Astrocyte (in vitro differentiated cells and primary cell): Measurements from ENCODE around the gene EPB41L3. TPM values are rescaled to one million over a fixed set of nuclear protein-coding genes. Genes with fewer than 3 reads are reported as not detected.

Source experiments
- DNase-seq: peaks from one replicate; pipeline ENCODE4 v3.0.0-alpha.2; 2010; ENCODE audit warnings: low read depth
- FAIRE-seq: peaks from 2 replicates; lab custom pipeline; 2011; peaks lifted over from hg19 to GRCh38; lab: Jason Lieb, UNC
- H2AFZ ChIP-seq: 2 replicates; pipeline ENCODE4 v1.6.0; 2012; ENCODE audit warnings: low read depth, low read length, inconsistent platforms
- H3K27ac ChIP-seq: 2 replicates; pipeline ENCODE4 v1.5.1; 2011; ENCODE audit warnings: low read depth, low read length, inconsistent platforms
- H3K27me3 ChIP-seq: 2 replicates; pipeline ENCODE4 v1.6.0; 2011; ENCODE audit warnings: low read length, inconsistent platforms; ENCODE audit not compliant: insufficient read depth
- H3K36me3 ChIP-seq: 2 replicates; pipeline ENCODE4 v1.5.1; 2011; ENCODE audit warnings: low read length, inconsistent platforms; ENCODE audit not compliant: insufficient read depth
- H3K4me1 ChIP-seq: 2 replicates; pipeline ENCODE4 v1.5.1; 2011; ENCODE audit warnings: low read length, inconsistent platforms; ENCODE audit not compliant: insufficient read depth
- H3K4me2 ChIP-seq: 2 replicates; pipeline ENCODE4 v1.6.0; 2012; ENCODE audit warnings: low read length, inconsistent platforms
- H3K4me3 ChIP-seq: 2 replicates; pipeline ENCODE4 v1.5.1; 2011; ENCODE audit warnings: low read depth, mild to moderate bottlenecking, low read length, inconsistent platforms; ENCODE audit not compliant: insufficient read depth
- H3K79me2 ChIP-seq: 2 replicates; pipeline ENCODE4 v1.6.0; 2012; ENCODE audit warnings: mild to moderate bottlenecking, low read length, inconsistent platforms; ENCODE audit not compliant: insufficient read depth
- H3K9ac ChIP-seq: 2 replicates; pipeline ENCODE4 v1.6.0; 2012; ENCODE audit warnings: mild to moderate bottlenecking, low read length, inconsistent platforms
- H3K9me3 ChIP-seq: 2 replicates; pipeline ENCODE4 v1.5.1; 2012; ENCODE audit warnings: low read depth, mild to moderate bottlenecking, low read length, inconsistent platforms; ENCODE audit not compliant: insufficient read depth
- H4K20me1 ChIP-seq: 2 replicates; pipeline ENCODE4 v1.6.0; 2012; ENCODE audit warnings: low read length, inconsistent platforms; ENCODE audit not compliant: insufficient read depth
- H3K27ac Mint-ChIP-seq: one replicate; pipeline ENCODE4 v1.8.0; 2021; ENCODE audit warnings: mild to moderate bottlenecking, mixed read lengths; ENCODE audit not compliant: unreplicated experiment
- H3K27me3 Mint-ChIP-seq: one replicate; pipeline ENCODE4 v1.8.0; 2021; ENCODE audit warnings: low read depth, mixed read lengths; ENCODE audit not compliant: unreplicated experiment
- H3K36me3 Mint-ChIP-seq: one replicate; pipeline ENCODE4 v1.8.0; 2021; ENCODE audit warnings: low read depth, mixed read lengths; ENCODE audit not compliant: unreplicated experiment
- H3K4me1 Mint-ChIP-seq: one replicate; pipeline ENCODE4 v1.8.0; 2021; ENCODE audit warnings: low read depth, mixed read lengths; ENCODE audit not compliant: unreplicated experiment
- H3K4me3 Mint-ChIP-seq: one replicate; pipeline ENCODE4 v1.8.0; 2021; ENCODE audit warnings: mild to moderate bottlenecking, moderate library complexity, mixed read lengths; ENCODE audit not compliant: unreplicated experiment
- H3K9me3 Mint-ChIP-seq: one replicate; pipeline ENCODE4 v1.8.0; 2021; ENCODE audit warnings: mild to moderate bottlenecking, mixed read lengths; ENCODE audit not compliant: unreplicated experiment
- EZH2 ChIP-seq: IDR thresholded peaks from 2 replicates; pipeline ENCODE4 v1.6.1; 2012; ENCODE audit warnings: mild to moderate bottlenecking, low read length, inconsistent platforms; ENCODE audit not compliant: insufficient read depth
- total RNA-seq: library from RNA; stranded (reverse); gene quantifications from 2 replicates; pipeline ENCODE4 v1.2.1, GENCODE V29; 2021
- TF ChIP-seq, protein P1 (sequence below): IDR thresholded peaks from 2 replicates; pipeline ENCODE4 v1.5.1; 2011; ENCODE audit warnings: low read depth, mild to moderate bottlenecking, inconsistent platforms, low read length, moderate library complexity; ENCODE audit not compliant: insufficient read depth

EPB41L3 gene
- total RNA-seq, 1 donor from 2014 or later, result 97.0 TPM

DNA sequence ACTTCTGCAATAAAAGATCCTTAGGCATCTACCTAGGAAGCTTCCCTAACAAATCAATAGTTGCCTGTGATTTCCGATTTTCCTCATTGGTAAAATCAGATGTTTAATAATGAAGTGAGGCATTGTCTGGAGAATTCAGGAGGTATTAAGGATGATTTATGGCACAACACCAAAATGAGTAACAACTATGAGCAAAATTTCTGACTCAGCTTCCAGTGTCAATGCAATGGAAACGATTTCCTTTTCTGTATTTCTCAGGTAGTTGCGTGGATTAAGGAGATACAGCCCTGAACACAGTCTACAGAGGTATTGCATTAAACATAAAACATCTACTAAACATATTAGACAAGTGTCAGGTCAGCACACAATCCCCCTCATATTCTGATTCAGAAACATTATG lies 99.5 kb downstream of the EPB41L3 start:
- Histone ChIP-seq H3K4me2 (no peak overlapping the region), H4K20me1 (no peaks in the 10 kb centered on the region), H3K4me1 (peaks cover 2% of the 10 kb centered on the region), H3K79me2 (no peaks in the 10 kb centered on the region), H3K27ac (no peak overlapping the region), H3K9me3 (no peaks in the 10 kb centered on the region), H3K27me3 (no peaks in the 10 kb centered on the region), H3K9ac (no peak overlapping the region), H3K36me3 (no peaks in the 10 kb centered on the region), H2AFZ (no peak overlapping the region), H3K4me3 (no peak overlapping the region)
- peak; percentile 32 for DNase-seq
- no peaks in the 10 kb centered on the region for H3K27me3 Mint-ChIP-seq
- no peak overlapping the region for H3K27ac Mint-ChIP-seq
- H3K4me1 Mint-ChIP-seq, result no peaks in the 10 kb centered on the region
- no peaks in the 10 kb centered on the region for H3K36me3 Mint-ChIP-seq
- H3K4me3 Mint-ChIP-seq, result no peak overlapping the region
- no peaks in the 10 kb centered on the region for H3K9me3 Mint-ChIP-seq
- TF ChIP-seq, protein P1, sequence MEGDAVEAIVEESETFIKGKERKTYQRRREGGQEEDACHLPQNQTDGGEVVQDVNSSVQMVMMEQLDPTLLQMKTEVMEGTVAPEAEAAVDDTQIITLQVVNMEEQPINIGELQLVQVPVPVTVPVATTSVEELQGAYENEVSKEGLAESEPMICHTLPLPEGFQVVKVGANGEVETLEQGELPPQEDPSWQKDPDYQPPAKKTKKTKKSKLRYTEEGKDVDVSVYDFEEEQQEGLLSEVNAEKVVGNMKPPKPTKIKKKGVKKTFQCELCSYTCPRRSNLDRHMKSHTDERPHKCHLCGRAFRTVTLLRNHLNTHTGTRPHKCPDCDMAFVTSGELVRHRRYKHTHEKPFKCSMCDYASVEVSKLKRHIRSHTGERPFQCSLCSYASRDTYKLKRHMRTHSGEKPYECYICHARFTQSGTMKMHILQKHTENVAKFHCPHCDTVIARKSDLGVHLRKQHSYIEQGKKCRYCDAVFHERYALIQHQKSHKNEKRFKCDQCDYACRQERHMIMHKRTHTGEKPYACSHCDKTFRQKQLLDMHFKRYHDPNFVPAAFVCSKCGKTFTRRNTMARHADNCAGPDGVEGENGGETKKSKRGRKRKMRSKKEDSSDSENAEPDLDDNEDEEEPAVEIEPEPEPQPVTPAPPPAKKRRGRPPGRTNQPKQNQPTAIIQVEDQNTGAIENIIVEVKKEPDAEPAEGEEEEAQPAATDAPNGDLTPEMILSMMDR, result no peak
- no peak for TF ChIP-seq EZH2
- FAIRE-seq, result no peak

DNA sequence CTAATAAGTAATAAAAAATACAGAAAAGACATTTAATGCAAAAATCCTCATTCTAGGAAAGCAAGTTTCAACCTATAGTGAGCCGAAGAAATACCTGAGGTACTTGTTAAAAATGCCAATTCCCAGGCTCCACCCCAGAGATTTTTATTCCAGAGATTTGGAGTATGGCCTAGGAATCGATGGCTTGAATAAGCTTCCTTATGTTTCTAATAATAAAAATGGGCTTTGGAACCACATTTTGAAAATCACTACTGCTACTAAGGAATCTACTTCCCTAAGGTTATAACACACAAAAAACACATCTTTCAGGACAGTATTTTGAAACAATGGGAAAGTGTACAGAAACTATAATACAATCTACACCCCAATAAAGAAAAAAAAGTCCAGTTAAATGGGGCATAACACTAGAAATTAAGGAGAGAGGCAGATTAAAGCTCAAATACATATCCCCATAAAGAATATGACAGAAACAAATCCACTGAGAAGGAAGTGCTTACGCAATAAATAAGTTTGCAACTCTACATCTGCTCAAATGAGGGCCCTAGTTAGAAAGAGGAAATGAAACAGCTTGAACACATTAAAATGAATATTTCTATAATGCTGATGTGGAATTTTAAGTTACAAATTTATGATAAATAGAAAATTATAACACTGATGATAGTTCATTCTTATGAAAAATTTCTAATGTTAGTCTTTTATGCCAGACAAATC lies 103.7 kb downstream of the EPB41L3 start:
- Histone ChIP-seq H3K4me3 (no peak overlapping the region), H3K9ac (no peak overlapping the region), H3K4me1 (peaks cover 2% of the 10 kb centered on the region), H3K27ac (no peak overlapping the region), H2AFZ (no peak overlapping the region), H3K36me3 (no peaks in the 10 kb centered on the region), H3K9me3 (no peaks in the 10 kb centered on the region), H3K4me2 (no peak overlapping the region), H3K79me2 (no peaks in the 10 kb centered on the region), H4K20me1 (no peaks in the 10 kb centered on the region), H3K27me3 (no peaks in the 10 kb centered on the region)
- DNase-seq, result no peak
- Mint-ChIP-seq H3K4me1 (no peaks in the 10 kb centered on the region), H3K4me3 (no peak overlapping the region), H3K27ac (no peak overlapping the region), H3K36me3 (no peaks in the 10 kb centered on the region), H3K9me3 (no peaks in the 10 kb centered on the region), H3K27me3 (no peaks in the 10 kb centered on the region)
- TF ChIP-seq EZH2, result no peak
- TF ChIP-seq, protein P1, result no peak
- no peak for FAIRE-seq

DNA sequence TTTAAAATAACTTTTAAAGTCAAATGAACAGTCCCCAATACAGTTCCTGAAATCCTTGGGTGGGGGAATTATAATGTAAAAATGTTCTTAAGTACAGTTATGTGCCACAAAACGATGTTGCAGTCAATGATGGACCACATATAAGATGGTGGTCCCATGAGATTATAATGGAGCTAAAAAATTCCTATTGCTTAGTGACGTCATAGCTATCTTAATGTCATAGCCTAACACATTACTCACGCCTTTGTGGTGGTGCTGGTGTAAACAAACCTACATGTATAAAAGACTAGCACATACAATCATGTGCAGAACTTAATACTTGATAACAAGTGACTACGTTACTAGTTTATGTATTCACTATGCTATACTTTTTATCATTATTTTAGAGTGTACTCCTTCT lies 109.4 kb downstream of the EPB41L3 start:
- H3K9me3 Mint-ChIP-seq, result no peaks in the 10 kb centered on the region
- no peaks in the 10 kb centered on the region for H3K9me3 ChIP-seq
- no peak overlapping the region for H3K27ac Mint-ChIP-seq
- no peaks in the 10 kb centered on the region for H3K4me1 ChIP-seq
- H3K27me3 Mint-ChIP-seq, result no peaks in the 10 kb centered on the region
- H3K36me3 ChIP-seq, result peaks cover 2% of the 10 kb centered on the region
- TF ChIP-seq, protein P1, result no peak
- no peak for TF ChIP-seq EZH2
- H3K36me3 Mint-ChIP-seq, result peaks cover 3% of the 10 kb centered on the region
- no peaks in the 10 kb centered on the region for H3K79me2 ChIP-seq
- H2AFZ ChIP-seq, result no peak overlapping the region
- DNase-seq (no peak), FAIRE-seq (no peak)
- H4K20me1 ChIP-seq, result no peaks in the 10 kb centered on the region
- no peaks in the 10 kb centered on the region for H3K4me1 Mint-ChIP-seq
- H3K4me3 Mint-ChIP-seq, result no peak overlapping the region
- H3K27ac ChIP-seq, result no peak overlapping the region
- H3K4me2 ChIP-seq, result no peak overlapping the region
- no peak overlapping the region for H3K4me3 ChIP-seq
- no peak overlapping the region for H3K9ac ChIP-seq
- no peaks in the 10 kb centered on the region for H3K27me3 ChIP-seq
